NCI-H128 (cell line): ENCODE results near the gene UQCRC1.
A peak's percentile ranks its signal among the peaks of the same experiment; 100 is the strongest.

Source experiments
- DNase-seq: peaks from one replicate; lab custom pipeline; 2025; ENCODE audit not compliant: unreplicated experiment; lab: John Stamatoyannopoulos, UW

UQCRC1 gene

GRCh38 chr3:48609088-48610005 lies at the start of gene UQCRC1:
TSS of gene UQCRC1 (minus strand) at chr3:48609646. CDS start at chr3:48609620, 26 bp downstream.
- peak; percentile 76 for DNase-seq

DNA sequence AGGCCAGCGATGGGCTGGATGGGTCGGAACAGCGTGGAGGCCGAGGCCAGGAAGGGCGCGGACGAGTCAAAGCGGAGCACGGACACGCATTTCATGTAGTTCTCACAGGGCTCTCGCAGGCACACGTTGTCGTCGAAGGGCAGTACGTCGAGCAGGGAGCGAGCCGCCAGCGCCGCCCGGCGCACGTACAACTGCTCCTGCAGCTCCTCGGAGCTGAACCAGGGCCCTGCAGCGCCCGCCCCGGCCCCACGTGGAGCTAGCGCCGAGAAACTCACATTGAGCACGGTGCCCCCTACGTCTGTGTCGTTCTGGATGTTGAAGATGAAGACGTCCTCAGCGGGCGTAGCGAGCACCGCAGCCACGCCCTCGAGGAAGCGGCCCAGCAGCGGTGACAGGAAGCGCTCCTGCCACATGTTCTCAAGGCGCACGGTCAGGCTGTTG lies 47.4 kb upstream of the UQCRC1 start:
- no peak for DNase-seq

DNA sequence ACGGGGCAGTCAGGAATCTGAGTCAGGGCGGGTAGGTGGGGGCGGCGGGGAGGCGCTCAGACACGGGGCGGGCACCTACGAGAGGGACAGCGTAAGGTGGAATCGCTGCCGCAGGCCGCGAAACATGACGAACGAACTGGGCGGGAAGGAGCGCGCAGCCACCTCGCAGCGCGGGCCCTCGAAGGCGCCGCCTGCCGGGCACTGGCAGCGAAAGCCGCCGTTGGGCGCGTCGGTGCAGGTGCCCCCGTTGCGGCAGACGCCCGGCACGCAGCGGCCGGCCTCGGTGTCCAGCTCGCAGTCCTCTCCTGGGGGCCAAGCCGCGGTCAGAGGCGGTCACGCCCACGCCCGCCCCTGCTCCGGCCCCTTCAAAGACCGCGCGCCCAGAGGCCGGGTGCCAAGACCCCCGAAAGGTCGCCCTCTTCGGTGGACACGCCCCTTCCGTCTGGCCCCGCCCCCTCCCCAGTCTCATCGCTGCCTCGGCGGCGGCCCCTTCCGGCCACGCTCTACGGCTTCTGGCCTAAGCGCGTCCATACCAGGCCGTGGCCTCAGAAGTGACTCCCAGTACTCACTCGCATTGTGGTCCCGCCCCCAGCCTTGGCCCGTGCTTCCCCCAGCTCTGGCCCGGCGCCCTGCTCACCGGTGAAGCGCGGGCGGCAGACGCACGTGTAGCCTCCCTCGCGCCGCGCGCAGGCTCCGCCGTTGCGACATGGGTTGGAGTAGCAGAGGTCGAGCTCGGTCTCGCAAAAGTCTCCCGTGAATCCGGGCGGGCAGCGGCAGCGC lies 46.8 kb upstream of the UQCRC1 start:
- no peak for DNase-seq

- DNase-seq: no peak
Measured at GRCh38 chr3:48655606-48656005, 46.2 kb upstream of the UQCRC1 start.

- DNase-seq: no peak
Measured at GRCh38 chr3:48655063-48655462, 45.6 kb upstream of the UQCRC1 start.

DNA sequence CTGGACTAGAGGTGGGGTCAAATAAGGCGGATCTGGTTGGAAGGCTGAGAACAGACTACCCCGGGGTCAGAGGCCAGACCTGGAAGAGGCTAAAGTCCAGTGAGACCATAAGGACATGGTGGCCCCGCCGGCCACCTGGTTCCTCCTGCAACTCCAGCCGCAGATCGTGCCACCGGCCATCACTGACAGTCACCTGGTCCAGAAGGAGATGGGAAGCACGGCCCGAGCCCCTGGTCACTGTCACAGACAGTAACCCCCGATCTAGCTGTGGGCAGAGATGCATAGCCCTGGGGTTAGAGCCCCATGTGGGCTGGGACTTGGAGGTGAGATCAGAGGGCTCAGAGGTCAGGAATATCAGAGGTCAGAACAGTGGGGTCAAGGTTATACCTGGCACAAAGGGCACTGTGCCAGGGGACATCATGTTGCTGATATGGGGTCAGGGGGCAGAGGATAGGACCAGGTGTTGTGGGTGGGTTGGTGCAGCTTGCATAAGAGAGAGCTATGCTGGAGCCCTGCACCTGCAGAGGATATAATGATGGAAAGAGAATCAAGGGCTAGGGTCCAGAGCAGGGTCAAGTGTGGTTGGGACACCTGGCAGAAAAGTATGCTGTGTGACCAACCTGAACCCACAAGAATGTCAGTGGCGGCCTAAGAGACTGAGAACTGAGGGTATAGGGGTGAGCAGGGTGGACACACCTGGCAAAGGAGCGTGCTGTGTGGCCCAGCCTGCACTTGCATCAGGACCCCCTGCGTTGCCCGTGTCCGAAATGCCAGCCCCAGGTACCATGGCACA lies 43.7 kb upstream of the UQCRC1 start:
- DNase-seq: no peak

GRCh38 chr3:48651771-48652170 lies 42.3 kb upstream of the UQCRC1 start:
- no peak for DNase-seq

- no peak for DNase-seq
Measured at GRCh38 chr3:48650723-48651122, 41.3 kb upstream of the UQCRC1 start.

DNA sequence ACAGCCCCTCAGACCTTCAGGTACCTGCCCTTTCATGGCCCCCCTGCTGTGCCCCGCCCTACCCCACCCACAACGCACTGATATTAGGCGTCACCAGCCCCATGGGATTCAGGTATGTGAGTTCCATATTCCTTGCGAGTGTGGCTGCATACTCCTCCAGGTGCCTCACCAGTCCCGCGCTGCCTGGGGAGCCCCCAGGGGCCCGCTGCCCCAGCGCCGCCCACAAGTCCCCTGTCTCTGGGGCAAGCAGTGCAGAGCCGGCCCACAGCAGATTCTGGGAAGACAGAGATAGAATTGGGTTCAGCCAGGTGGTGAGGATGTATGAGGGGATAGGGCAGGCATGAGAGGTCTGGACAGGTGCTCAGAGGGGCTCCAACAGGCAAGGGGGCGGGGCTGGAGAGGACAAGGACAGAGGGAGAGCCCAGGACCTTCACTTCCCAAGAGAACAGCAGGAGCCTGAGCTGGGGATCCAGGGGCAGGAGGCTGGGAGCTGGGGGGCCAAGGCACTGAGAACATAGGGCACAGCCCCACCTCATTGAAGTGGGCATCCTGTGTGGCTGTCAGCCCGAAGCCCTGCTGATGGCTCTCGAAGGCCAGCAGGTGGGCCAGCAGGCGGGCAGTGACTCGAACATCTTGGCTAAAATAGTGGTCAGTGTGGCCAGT lies 38.9 kb upstream of the UQCRC1 start:
- DNase-seq: no peak

GRCh38 chr3:48647714-48648113 lies 38.3 kb upstream of the UQCRC1 start:
- no peak for DNase-seq

- DNase-seq: no peak
Measured at GRCh38 chr3:48644898-48645760, 35.7 kb upstream of the UQCRC1 start.

GRCh38 chr3:48642605-48643004 lies 33.2 kb upstream of the UQCRC1 start:
- DNase-seq: no peak

GRCh38 chr3:48641396-48641795 lies 31.9 kb upstream of the UQCRC1 start:
- no peak for DNase-seq

DNA sequence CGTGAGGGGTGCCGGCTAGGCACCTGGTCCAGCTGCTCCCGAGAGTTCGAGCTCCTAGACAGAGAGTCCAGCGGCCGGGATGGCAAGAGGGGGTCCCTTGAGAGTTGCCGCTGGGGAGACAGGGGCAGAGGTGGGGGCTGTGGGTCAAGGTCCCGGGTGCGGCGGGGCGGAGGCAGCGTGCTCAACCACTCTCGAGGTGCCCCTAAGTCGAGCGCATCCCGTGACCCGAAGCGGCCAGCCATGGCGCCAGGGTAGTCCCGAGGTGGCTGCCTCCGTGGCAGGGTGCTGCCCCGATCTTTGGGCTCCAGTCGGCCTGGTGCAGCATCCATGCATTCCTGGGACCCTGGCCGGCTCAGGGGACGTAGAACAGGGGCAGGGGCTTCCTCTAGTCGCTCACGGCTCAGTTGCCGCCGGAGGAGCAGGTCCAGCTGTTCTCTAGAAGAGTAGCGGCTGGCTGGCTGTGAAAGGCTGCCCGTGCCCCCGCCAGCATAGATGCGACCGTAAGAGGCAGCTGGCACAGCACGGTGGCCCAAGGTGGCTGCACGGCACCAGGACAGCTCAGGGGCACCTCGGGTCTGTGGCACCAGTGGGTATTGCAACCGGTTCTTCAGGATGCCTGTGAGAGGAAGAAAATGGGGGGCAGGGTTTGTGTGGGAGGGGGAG lies 30.6 kb upstream of the UQCRC1 start:
- DNase-seq: no peak

DNA sequence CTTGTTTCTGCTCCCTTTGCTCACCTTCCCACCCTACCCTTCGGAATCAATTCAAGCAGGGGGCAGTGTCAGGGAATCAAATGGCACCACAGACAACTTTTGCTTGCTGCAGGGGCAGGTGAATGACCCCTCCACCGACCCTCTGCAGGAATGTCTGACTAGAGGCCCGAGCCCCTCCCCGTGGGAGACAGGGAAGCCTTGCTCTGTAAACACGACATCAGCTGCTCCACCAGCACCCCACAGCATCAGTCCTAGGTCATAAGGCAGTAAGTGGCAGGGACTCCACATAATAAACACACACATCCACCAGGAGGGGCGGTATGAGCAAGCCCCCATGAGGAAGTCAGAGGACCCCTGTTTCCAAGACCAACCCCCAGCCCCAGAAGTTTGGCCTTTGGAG lies 27.9 kb upstream of the UQCRC1 start:
- no peak for DNase-seq

DNA sequence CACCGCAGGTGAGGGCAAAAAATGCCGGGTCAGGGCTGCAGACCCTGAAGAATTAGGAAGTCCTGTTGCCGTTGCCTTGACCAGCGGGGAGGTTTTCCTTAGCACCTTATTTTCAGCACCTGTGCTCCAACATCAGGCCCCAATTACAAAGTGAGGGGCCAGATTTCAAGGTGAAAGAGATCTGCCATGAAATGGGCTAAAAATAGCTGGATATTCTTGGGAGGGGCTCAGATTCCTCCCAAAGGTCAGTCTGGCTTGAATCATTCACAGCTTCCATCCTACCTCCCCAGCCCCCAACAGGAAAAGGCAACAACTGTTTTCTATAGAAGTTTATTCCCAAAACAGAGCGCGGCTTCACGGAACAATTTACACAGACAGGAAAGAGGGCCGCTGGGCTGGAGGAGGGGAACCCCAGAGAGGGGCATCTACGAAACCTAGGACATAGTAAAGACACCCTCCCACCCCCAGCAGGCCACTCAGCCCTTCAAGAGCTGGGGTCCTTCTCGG lies 26.8 kb upstream of the UQCRC1 start:
- DNase-seq: no peak

- peak; percentile 81 for DNase-seq
Measured at GRCh38 chr3:48635222-48636021, 26.0 kb upstream of the UQCRC1 start, which contains the start of gene SLC26A6. TSS of gene SLC26A6 (minus strand) at chr3:48635461. CDS start at chr3:48635393, 68 bp downstream.

DNA sequence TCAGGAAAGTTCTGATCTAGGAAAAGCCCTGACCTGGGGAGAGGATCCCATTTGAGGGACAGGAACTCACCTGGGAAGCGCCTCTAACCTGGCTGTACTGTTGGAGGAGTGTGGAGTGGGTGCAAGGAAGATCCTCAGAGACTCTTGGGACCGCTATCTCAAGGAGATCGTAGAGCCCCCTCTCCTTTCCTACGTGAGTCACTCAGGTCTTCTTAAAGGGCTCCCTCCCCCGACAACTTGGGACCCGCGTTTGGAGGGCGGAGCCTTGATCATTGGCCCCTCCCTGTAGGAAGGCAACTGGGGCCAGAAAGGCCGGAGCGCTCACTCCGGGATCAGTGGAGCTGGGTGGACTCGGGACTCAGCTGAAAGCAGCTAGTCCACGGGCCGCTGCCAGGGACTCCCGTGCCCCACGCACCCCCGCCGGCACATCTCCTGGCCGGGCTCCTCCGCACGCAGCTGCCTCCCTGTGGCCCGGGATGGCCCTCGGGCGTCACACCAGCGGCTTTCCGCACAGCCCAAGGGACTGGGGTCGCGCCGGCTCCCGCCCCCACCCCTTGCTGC lies 25.3 kb upstream of the UQCRC1 start:
- DNase-seq: no peak
